Peyer's patch (tissue), 4 donors: Measurements from ENCODE around the gene ZER1.

Experiments used
- POLR2A ChIP-seq, 2 donors: fragments of 450-650 bp; IDR thresholded peaks; one replicate each; pipeline ENCODE4 v1.5.1; 2017; ENCODE audit warnings: antibody characterized with exemption in 2 of 2, mild to moderate bottlenecking in 2 of 2, moderate library complexity in 2 of 2
- TF ChIP-seq, protein P1 (sequence below), 6 experiments: fragments of 450-650 bp in 4 of 6; fragments of 200-600 bp in 2 of 6; sonication (generic) in 1 of 6; IDR thresholded peaks; one replicate each; pipeline ENCODE4 v1.5.1; 2017 to 2019; ENCODE audit warnings: antibody characterized with exemption in 6 of 6, mild to moderate bottlenecking in 3 of 6, moderate library complexity in 1 of 6

DNA sequence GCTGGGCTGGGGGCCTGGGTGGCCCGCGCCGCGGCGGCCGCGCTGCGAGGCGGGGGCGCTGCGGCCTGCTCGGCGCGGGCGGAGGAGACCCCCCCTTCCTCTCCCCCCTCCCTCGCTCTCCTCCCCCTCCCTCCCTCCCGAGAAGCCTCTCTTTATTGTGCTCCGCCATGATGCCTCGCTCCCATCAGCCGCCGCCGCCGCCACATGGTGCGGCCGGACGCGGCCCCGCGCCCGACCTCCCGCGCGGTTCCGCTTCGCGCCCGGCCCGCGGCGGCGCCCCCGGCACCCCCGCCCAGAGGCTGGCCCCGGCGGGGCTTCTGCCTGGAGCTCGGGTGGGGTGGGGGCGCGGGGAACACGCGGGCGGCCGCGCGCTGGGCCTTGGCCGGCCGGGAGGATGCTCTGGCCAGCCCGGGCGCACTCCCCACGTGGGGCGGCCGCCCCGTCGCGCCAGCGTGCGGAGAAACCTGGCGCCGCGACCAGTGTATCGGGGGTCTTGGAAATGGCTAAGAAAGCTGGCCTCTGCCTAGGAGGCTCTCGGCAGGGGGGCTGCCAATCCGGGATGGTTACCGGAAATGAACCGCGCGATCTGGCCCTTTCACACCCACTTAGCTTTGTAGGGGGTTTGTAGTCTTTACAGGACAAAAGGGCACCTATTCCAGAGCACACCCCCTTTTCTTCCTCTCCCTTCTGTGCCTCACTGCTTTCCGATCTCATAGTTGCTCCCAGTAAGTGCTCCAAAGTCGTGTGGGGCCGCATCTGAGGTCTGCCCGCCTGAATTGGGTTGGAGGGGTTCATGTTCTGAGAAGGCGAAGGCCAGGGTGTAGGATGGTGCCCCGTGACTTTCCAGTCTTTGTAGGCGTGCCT lies 81.7 kb downstream of the ZER1 start:
- TF ChIP-seq, protein P1, sequence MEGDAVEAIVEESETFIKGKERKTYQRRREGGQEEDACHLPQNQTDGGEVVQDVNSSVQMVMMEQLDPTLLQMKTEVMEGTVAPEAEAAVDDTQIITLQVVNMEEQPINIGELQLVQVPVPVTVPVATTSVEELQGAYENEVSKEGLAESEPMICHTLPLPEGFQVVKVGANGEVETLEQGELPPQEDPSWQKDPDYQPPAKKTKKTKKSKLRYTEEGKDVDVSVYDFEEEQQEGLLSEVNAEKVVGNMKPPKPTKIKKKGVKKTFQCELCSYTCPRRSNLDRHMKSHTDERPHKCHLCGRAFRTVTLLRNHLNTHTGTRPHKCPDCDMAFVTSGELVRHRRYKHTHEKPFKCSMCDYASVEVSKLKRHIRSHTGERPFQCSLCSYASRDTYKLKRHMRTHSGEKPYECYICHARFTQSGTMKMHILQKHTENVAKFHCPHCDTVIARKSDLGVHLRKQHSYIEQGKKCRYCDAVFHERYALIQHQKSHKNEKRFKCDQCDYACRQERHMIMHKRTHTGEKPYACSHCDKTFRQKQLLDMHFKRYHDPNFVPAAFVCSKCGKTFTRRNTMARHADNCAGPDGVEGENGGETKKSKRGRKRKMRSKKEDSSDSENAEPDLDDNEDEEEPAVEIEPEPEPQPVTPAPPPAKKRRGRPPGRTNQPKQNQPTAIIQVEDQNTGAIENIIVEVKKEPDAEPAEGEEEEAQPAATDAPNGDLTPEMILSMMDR (IDR thresholded peaks at IDR 0.05): no peak
- no peak for TF ChIP-seq POLR2A (IDR thresholded peaks at IDR 0.05)
